ENCODE measurements around the gene BCR.
"Not testable (repeated sequence)": the region's sequence is repeated elsewhere in the genome, so short reads cannot be mapped to it uniquely, and the experiment has no call there.

Gene BCR

DNA sequence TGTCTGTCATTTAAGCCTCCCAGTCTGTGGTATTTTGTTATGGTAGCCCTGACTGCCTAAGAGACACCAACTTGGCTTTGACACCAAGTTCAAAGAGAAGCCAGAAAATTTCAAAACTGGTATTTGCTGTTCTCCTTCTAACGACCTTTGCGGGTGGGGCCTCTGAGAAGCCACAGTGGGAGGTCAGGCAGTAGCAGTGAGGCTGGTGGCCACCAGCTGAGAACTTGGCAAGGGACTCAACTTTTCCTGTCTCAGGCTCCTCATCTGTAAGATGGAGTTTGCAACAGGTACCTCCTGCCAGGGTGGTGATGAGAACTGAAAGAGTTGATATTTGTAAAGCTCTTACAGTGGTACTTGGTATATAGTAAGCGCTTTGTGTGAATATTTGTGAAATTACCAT lies 183.4 kb downstream of the BCR start:
- CTCF ChIA-PET = interaction anchor here (1.1 to 1.9 kb wide), 4 partner anchors 12 to 24 kb away, joined by 3 to 4 read pairs (median 4); no protein-coding TSS in a partner anchor
- no peak for DNase-seq (ENCODE audit: extremely low spot score)
- POLR2A ChIA-PET = no interaction called here
- TF ChIP-seq, protein P1, sequence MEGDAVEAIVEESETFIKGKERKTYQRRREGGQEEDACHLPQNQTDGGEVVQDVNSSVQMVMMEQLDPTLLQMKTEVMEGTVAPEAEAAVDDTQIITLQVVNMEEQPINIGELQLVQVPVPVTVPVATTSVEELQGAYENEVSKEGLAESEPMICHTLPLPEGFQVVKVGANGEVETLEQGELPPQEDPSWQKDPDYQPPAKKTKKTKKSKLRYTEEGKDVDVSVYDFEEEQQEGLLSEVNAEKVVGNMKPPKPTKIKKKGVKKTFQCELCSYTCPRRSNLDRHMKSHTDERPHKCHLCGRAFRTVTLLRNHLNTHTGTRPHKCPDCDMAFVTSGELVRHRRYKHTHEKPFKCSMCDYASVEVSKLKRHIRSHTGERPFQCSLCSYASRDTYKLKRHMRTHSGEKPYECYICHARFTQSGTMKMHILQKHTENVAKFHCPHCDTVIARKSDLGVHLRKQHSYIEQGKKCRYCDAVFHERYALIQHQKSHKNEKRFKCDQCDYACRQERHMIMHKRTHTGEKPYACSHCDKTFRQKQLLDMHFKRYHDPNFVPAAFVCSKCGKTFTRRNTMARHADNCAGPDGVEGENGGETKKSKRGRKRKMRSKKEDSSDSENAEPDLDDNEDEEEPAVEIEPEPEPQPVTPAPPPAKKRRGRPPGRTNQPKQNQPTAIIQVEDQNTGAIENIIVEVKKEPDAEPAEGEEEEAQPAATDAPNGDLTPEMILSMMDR (IDR thresholded peaks at IDR 0.05; ENCODE audit: control extremely low read depth, extremely low read depth, low read depth, missing control alignments) = no peak

DNA sequence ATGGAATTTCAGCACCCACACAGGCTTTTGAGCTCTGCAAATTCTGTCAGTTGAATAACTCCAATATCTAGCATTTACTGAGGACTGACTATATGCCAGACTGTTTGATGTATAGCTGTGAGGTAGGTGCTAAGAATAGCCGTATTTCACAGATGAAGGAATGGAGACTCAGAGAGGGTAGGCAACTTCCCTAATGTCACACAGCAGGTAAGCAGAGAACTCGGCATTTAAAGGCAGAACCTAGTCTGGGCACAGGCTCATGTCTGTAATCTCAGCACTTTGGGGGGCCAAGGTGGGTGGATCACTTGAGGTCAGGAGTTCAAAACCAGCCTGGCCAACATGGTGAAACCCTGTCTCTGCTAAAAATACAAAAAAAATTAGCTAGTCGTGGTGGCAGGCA lies 184.1 kb downstream of the BCR start:
- TF ChIP-seq, protein P1 (IDR thresholded peaks at IDR 0.05; ENCODE audit: control extremely low read depth, extremely low read depth, low read depth, missing control alignments) = no peak
- ChIA-PET POLR2A (no interaction called here), CTCF (interaction anchor here (1.0 to 1.9 kb wide), 6 partner anchors 9 to 23 kb away, joined by 3 to 4 read pairs (median 4); no protein-coding TSS in a partner anchor)
- no peak for DNase-seq (ENCODE audit: extremely low spot score)

DNA sequence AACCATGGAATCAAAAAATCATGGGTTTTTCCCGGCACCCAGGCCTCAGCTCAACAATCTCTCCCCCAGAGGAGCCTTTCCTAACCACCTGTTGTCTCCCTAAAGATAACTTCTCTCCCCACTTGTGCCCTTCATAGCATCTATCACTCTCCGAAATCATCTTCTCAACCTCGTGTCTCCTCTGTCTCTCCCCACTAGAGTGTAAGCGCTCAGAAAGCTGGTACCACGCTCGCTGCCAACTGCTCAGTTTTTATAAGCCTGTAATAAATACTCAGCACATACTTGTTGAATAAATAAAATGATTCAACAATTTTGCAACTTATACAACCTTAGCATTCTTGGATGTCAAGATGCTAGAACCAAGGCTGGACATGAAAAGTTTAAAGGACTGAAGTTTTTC lies 185.2 kb downstream of the BCR start:
- ChIA-PET POLR2A (no interaction called here), CTCF (interaction anchor here (1.3 kb wide), 1 partner anchor 8 kb away, joined by 3 read pairs; no protein-coding TSS in a partner anchor)
- no peak for DNase-seq (ENCODE audit: extremely low spot score)
- TF ChIP-seq, protein P1 (IDR thresholded peaks at IDR 0.05; ENCODE audit: control extremely low read depth, extremely low read depth, low read depth, missing control alignments) = no peak

DNA sequence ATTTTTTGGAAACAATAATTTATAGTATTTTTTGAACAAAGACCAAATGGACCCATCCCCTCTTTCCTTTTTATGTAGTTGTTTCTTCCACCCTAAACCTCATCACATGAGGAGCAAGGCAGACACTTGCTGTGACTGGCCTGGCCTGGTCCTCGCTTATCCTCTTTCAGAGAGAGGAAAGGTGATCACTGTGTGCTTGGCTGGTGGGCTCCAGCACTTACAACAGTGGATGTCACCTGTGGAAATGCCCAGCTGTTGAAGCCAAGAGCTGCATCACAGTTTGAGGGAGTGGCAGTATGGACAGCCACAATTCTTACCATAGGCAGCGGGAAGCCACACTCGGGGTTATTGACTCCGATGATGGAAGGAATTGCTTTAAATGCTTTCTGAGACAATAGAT lies 185.7 kb downstream of the BCR start:
- POLR2A ChIA-PET = no interaction called here
- CTCF ChIA-PET = interaction anchor here (1.0 kb wide), 1 partner anchor 20 kb away, joined by 5 read pairs; no protein-coding TSS in a partner anchor
- TF ChIP-seq, protein P1 (IDR thresholded peaks at IDR 0.05; ENCODE audit: control extremely low read depth, extremely low read depth, low read depth, missing control alignments) = no peak
- DNase-seq (ENCODE audit: extremely low spot score) = no peak

DNA sequence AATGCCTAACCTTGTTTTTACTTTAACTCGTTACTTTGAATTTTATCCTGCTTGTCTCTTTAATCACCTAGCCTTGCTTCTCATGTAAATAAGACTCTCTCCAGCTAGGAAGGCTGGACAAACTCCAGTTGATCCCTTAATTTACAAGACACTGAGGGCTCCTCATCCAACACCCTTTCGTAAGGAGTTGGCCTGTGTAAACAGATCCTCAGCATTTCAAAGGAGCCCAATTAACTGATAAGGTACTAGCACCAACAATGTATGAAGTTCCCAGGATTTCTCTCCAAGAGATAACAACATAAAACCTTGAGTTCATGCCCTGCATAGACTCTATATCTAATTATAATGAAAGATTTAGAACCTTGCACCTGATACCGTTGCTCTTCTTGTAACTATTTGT lies 186.9 kb downstream of the BCR start:
- POLR2A ChIA-PET = interaction anchor here (0.6 kb wide), 1 partner anchor 476 kb away, joined by 3 read pairs; no protein-coding TSS in a partner anchor
- CTCF ChIA-PET = interaction anchor here (1.0 to 2.1 kb wide), 3 partner anchors 10 to 19 kb away, joined by 4 to 9 read pairs (median 5); no protein-coding TSS in a partner anchor
- not testable (repeated sequence) for DNase-seq (ENCODE audit: extremely low spot score)

Measured in GM10248 (cell line).